Measurements from ENCODE around the gene SLC36A2.
"Not testable (repeated sequence)": the region's sequence is repeated elsewhere in the genome, so short reads cannot be mapped to it uniquely, and the experiment has no call there.

Gene SLC36A2

GRCh38 chr5:151318850-151319732 lies 28.3 kb downstream of the SLC36A2 start:
- peak; percentile 29 for DNase-seq (ENCODE audit: extremely low spot score)

GRCh38 chr5:151317871-151318270 lies 29.5 kb downstream of the SLC36A2 start:
- CTCF ChIA-PET, result interaction anchor here (1.1 to 4.5 kb wide), 7 partner anchors 21 to 334 kb away, joined by 3 to 39 read pairs (median 13); no protein-coding TSS in a partner anchor
- POLR2A ChIA-PET, result no interaction called here
- DNase-seq (ENCODE audit: extremely low spot score), result no peak
- no peak for TF ChIP-seq CTCF (IDR thresholded peaks at IDR 0.05; ENCODE audit: control extremely low read depth, extremely low read depth, low read depth, missing control alignments)

More at GRCh38 chr5:151318850-151319732, 28.3 kb downstream of the SLC36A2 start:
- ChIA-PET CTCF (interaction anchor here (0.6 to 4.5 kb wide), 10 partner anchors 10 to 334 kb away, joined by 3 to 39 read pairs (median 4); no protein-coding TSS in a partner anchor), POLR2A (no interaction called here)
- TF ChIP-seq CTCF (IDR thresholded peaks at IDR 0.05; ENCODE audit: control extremely low read depth, extremely low read depth, low read depth, missing control alignments), result peak; percentile 48

- TF ChIP-seq CTCF (IDR thresholded peaks at IDR 0.05; ENCODE audit: control extremely low read depth, extremely low read depth, low read depth, missing control alignments), result peak; percentile 95
- DNase-seq (ENCODE audit: extremely low spot score), result peak; percentile 80
- ChIA-PET CTCF (interaction anchor here (0.6 to 4.5 kb wide), 55 partner anchors 9 to 365 kb away, joined by 3 to 39 read pairs (median 4); partner anchors contain the start of genes CCDC69, GM2A and SLC36A3), POLR2A (interaction anchor here (0.5 kb wide), 1 partner anchor 162 kb away, joined by 3 read pairs; no protein-coding TSS in a partner anchor)
These were observed 31.3 kb downstream of the SLC36A2 start for GRCh38 chr5:151315998-151316597.

- CTCF ChIA-PET, result interaction anchor here (0.9 to 2.4 kb wide), 9 partner anchors 14 to 262 kb away, joined by 3 to 10 read pairs (median 3); no protein-coding TSS in a partner anchor
- POLR2A ChIA-PET, result no interaction called here
- TF ChIP-seq CTCF (IDR thresholded peaks at IDR 0.05; ENCODE audit: control extremely low read depth, extremely low read depth, low read depth, missing control alignments), result no peak
- DNase-seq (ENCODE audit: extremely low spot score), result no peak
These were observed 34.0 kb downstream of the SLC36A2 start for GRCh38 chr5:151313357-151313756.

- ChIA-PET POLR2A (interaction anchor here (0.8 kb wide), 1 partner anchor 60 kb away, joined by 5 read pairs; the partner anchor contains the start of gene GM2A), CTCF (interaction anchor here (1.0 to 2.4 kb wide), 6 partner anchors 16 to 261 kb away, joined by 3 to 10 read pairs (median 4); no protein-coding TSS in a partner anchor)
- no peak for DNase-seq (ENCODE audit: extremely low spot score)
- TF ChIP-seq CTCF (IDR thresholded peaks at IDR 0.05; ENCODE audit: control extremely low read depth, extremely low read depth, low read depth, missing control alignments), result no peak
These were observed 34.5 kb downstream of the SLC36A2 start for GRCh38 chr5:151312756-151313324.

- CTCF ChIA-PET, result interaction anchor here (0.8 to 1.3 kb wide), 3 partner anchors 10 to 22 kb away, joined by 3 read pairs; no protein-coding TSS in a partner anchor
- TF ChIP-seq CTCF (IDR thresholded peaks at IDR 0.05; ENCODE audit: control extremely low read depth, extremely low read depth, low read depth, missing control alignments), result no peak
- DNase-seq (ENCODE audit: extremely low spot score), result no peak
- POLR2A ChIA-PET, result no interaction called here
These were observed 36.4 kb downstream of the SLC36A2 start for GRCh38 chr5:151310932-151311331.

GRCh38 chr5:151309821-151310220 lies 37.5 kb downstream of the SLC36A2 start:
- DNase-seq (ENCODE audit: extremely low spot score); POLR2A ChIA-PET: not testable (repeated sequence)
- CTCF ChIA-PET, result interaction anchor here (0.8 to 1.6 kb wide), 3 partner anchors 9 to 18 kb away, joined by 3 read pairs; no protein-coding TSS in a partner anchor

- POLR2A ChIA-PET; DNase-seq (ENCODE audit: extremely low spot score): not testable (repeated sequence)
- CTCF ChIA-PET, result interaction anchor here (1.6 kb wide), 1 partner anchor 10 kb away, joined by 3 read pairs; no protein-coding TSS in a partner anchor
These were observed 38.1 kb downstream of the SLC36A2 start for GRCh38 chr5:151309266-151309665.

Measured in GM10248 (cell line).